ENCODE measurements around the gene HNRNPF. TPM values are rescaled to one million over a fixed set of nuclear protein-coding genes. Genes with fewer than 3 reads are reported as not detected.

HNRNPF gene
- total RNA-seq, 1 donor from 2014 or later: 150 TPM

DNA sequence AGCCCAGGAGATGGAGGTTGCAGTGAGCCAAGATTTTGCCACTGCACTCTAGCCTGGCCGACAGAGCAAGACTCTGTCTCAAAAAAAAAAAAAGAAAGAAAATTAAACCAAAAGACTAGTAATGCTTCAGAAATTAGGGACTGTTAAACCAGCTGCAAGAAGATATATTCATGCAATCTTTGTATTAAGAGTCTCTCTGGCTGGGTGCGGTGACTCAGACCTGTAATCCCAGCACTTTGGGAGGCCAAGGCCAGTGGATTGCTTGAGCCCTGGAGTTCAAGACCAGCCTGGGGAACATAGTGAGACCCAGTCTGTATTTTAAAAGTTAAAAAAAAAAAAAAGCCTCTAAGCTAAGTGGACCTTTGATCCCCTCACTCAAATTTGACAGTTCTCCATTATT, 2.5 kb upstream of the HNRNPF start:
- H3K9me3 ChIP-seq: no peaks in the 10 kb centered on the region
- intact Hi-C loops (cut with DNase I): no loop called here
- TF ChIP-seq POLR2AphosphoS5 (IDR thresholded peaks at IDR 0.05; ENCODE audit: insufficient read depth in 1 of 2, low read depth in 1 of 2): no peak
- DNase-seq (ENCODE audit: extremely low spot score in 2 of 2): no peak
- H3K4me3 ChIP-seq: no peak overlapping the region
- H3K36me3 ChIP-seq: no peaks in the 10 kb centered on the region
- no peaks in the 10 kb centered on the region for H3K27me3 ChIP-seq
- peaks cover 2% of the 10 kb centered on the region for H3K4me1 ChIP-seq
- no peak overlapping the region for H3K27ac ChIP-seq

DNA sequence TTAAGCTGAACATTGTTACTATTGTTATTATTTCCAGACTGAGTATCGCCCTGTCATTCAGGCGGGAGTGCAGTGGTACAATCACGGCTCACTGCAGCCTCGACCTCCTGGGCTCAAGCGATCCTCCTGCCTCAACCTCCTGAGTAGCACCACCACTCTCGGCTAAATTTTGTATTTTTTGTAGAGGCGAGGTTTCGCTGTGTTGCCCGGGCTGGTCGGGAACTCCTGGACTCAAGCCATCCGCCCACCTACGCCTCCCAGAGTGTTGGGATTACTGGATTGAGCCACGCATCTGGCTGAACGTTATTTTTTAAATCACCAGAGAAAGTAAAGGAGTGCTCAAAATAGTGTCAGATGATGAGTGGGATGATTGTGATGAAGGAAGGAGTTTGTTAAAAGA, 1.4 kb upstream of the HNRNPF start:
- Histone ChIP-seq H3K4me3 (no peak overlapping the region), H3K27ac (peak overlapping the region; percentile 88)
- TF ChIP-seq, protein P1, sequence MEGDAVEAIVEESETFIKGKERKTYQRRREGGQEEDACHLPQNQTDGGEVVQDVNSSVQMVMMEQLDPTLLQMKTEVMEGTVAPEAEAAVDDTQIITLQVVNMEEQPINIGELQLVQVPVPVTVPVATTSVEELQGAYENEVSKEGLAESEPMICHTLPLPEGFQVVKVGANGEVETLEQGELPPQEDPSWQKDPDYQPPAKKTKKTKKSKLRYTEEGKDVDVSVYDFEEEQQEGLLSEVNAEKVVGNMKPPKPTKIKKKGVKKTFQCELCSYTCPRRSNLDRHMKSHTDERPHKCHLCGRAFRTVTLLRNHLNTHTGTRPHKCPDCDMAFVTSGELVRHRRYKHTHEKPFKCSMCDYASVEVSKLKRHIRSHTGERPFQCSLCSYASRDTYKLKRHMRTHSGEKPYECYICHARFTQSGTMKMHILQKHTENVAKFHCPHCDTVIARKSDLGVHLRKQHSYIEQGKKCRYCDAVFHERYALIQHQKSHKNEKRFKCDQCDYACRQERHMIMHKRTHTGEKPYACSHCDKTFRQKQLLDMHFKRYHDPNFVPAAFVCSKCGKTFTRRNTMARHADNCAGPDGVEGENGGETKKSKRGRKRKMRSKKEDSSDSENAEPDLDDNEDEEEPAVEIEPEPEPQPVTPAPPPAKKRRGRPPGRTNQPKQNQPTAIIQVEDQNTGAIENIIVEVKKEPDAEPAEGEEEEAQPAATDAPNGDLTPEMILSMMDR (IDR thresholded peaks at IDR 0.05): no peak
- TF ChIP-seq POLR2A (IDR thresholded peaks at IDR 0.05): no peak
- no peak for TF ChIP-seq POLR2AphosphoS5 (IDR thresholded peaks at IDR 0.05; ENCODE audit: insufficient read depth in 1 of 2, low read depth in 1 of 2)

DNA sequence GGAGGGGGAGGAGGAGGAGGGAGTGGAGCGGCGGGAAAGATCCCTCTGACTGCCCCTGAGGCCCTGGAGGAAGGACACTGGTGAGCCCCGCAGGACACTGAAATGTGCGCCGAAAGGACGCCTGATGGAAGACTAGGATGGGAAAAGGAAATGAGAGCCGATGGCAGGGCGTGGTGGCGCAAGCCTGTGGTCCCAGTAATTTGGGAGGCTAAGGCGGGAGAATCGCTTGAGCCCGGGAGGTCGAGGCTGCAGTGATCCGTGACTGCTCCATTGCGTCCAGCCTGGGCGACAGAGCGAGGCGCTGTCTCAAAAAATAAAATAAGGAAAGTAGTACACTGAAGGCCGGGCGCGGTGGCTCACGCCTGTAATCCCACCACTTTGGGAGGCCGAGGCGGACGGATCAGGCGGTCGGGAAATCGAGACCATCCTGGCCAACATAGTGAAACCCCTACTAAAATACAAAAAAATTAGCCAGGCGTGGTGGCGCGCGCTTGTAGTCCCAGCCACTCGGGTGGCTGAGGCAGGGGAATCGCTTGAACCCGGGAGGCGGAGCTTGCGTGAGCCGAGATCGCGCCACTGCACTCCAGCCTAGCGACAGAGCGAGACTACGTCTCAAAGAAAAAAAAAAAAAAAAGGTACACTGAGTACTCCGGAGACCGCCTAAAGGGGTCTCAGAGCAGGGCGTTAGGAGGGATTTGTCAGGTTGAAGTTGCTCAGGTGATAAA, 561 bp upstream of the HNRNPF start:
- TF ChIP-seq POLR2A (IDR thresholded peaks at IDR 0.05): no peak
- TF ChIP-seq, protein P1 (IDR thresholded peaks at IDR 0.05): no peak
- TF ChIP-seq POLR2AphosphoS5 (IDR thresholded peaks at IDR 0.05; ENCODE audit: insufficient read depth in 1 of 2, low read depth in 1 of 2): no peak
- Histone ChIP-seq H3K36me3 (no peaks in the 10 kb centered on the region), H3K27ac (peak overlapping the region; percentile 88), H3K4me3 (peak overlapping the region; percentile 62 to 93), H3K9me3 (no peaks in the 10 kb centered on the region), H3K27me3 (no peaks in the 10 kb centered on the region), H3K4me1 (peaks cover 22% of the 10 kb centered on the region)
- no peak for DNase-seq (ENCODE audit: extremely low spot score in 2 of 2)
- intact Hi-C loops (cut with DNase I): no loop called here

More for the DNA sequence above, 1.4 kb upstream of the HNRNPF start:
- DNase-seq (ENCODE audit: extremely low spot score in 2 of 2): no peak
- Histone ChIP-seq H3K4me1 (peaks cover 14% of the 10 kb centered on the region), H3K9me3 (no peaks in the 10 kb centered on the region), H3K27me3 (no peaks in the 10 kb centered on the region), H3K36me3 (no peaks in the 10 kb centered on the region)
- intact Hi-C loops (cut with DNase I): no loop called here

DNA sequence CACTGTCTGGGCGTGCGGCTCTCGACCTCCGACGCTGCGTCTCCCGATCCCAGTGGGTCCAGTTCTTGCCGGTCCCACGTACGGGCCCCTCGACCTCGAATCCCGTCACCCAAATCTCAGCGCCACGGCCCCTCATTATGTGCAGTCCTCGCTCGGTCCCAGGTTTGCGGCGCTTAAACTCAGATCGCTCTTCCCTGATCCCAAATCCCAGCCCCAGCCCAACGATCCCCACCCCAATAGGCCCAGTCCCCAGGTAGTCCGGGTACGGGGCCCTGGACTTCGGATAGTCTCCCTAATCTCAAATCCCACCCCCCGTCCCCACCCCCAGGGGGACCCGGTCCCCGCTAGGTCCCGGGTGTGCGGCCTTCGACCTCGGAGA, 666 bp downstream of the HNRNPF start:
- peak overlapping the region; percentile 62 to 93 for H3K4me3 ChIP-seq
- intact Hi-C loops (cut with DNase I): no loop called here
- H3K9me3 ChIP-seq: no peaks in the 10 kb centered on the region
- H3K27ac ChIP-seq: peak overlapping the region; percentile 88
- TF ChIP-seq, protein P1 (IDR thresholded peaks at IDR 0.05): no peak
- TF ChIP-seq POLR2AphosphoS5 (IDR thresholded peaks at IDR 0.05; ENCODE audit: insufficient read depth in 1 of 2, low read depth in 1 of 2) (no peak), POLR2A (IDR thresholded peaks at IDR 0.05) (no peak)
- H3K4me1 ChIP-seq: peaks cover 34% of the 10 kb centered on the region
- DNase-seq (ENCODE audit: extremely low spot score in 2 of 2): no peak
- H3K36me3 ChIP-seq: no peaks in the 10 kb centered on the region
- H3K27me3 ChIP-seq: no peaks in the 10 kb centered on the region

DNA sequence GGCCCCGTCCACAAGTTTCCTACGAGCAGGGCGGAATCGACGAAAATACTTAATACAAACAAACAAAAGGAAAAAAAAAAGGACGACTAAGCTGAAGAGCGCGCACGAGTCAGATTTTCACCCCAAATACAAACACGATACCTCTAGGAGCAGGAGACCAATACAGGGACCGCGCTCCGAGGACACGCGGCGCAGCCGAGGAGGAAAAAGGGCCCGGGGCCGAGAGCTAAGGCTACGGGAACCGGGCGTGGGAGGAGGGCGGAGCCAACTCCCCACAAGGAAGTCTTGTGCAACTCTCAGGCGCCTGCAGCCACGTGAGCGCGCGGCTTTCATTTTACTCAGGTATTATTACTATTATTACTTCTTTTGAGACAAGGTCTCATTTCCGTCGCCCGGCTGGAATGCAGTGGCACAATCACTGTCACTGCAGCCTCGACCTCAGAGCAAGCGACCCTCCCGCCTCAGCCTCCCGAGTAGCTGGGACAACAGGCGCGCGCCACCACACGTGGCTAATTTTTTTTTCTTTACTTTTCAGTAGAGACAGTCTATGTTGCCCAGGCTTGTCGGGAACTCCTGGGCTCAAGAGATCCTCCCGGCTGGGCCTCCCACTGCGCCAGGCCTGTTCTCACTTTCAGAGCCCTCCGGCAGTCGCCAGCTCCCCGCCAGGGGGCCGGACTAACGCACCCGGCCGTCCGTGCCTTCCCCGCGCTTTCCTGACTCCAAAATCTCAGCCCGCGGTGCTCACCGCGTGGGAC, 1.2 kb downstream of the HNRNPF start:
- intact Hi-C loops (cut with DNase I): no loop called here
- peak in 1 of 2 donors; percentile 96 for DNase-seq (ENCODE audit: extremely low spot score in 2 of 2)
- Histone ChIP-seq H3K27ac (peak overlapping the region; percentile 88), H3K4me3 (peak overlapping the region; percentile 62 to 93), H3K36me3 (no peaks in the 10 kb centered on the region), H3K4me1 (peaks cover 40% of the 10 kb centered on the region), H3K9me3 (no peaks in the 10 kb centered on the region), H3K27me3 (no peaks in the 10 kb centered on the region)
- TF ChIP-seq POLR2A (IDR thresholded peaks at IDR 0.05) (peak in 1 of 2 donors; percentile 58), POLR2AphosphoS5 (IDR thresholded peaks at IDR 0.05; ENCODE audit: insufficient read depth in 1 of 2, low read depth in 1 of 2) (peak; percentile 93 to 95)
- TF ChIP-seq, protein P1 (IDR thresholded peaks at IDR 0.05): peak in 1 of 3 experiments; percentile 27

Data from vagina (tissue), 2 donors.